Heart left ventricle (tissue), 16 donors: ENCODE results near the gene CDK5R1. TPM values are rescaled to one million over a fixed set of nuclear protein-coding genes. Genes with fewer than 3 reads are reported as not detected.

Experiments
- ATAC-seq, 4 donors: fragments of 200-7000 bp; cut with Tn5 transposase; one replicate each; pipeline ENCODE4 v1.9.1; 2020 to 2022; ENCODE audit warnings: moderate library complexity in 4 of 4, mild to moderate bottlenecking in 3 of 4, moderate number of reproducible peaks in 1 of 4
- DNase-seq, 5 donors: peaks; one replicate each; pipeline ENCODE4 v3.0.0-alpha.2; 2020
- H3K27ac ChIP-seq, 12 donors: fragments of 200-600 bp; sonication (generic) in 4 of 12; one replicate each; pipeline versions ENCODE4 v1.5.0 to v1.8.0; 2016 to 2022; ENCODE audit warnings: mild to moderate bottlenecking in 2 of 12
- H3K27me3 ChIP-seq, 9 donors: fragments of 200-600 bp; sonication (generic) in 2 of 9; one replicate each; pipeline versions ENCODE4 v1.5.1 to v1.8.0; 2016 to 2022; ENCODE audit warnings: mild to moderate bottlenecking in 3 of 9
- H3K36me3 ChIP-seq, 9 donors: fragments of 200-600 bp; sonication (generic) in 2 of 9; one replicate each; pipeline versions ENCODE4 v1.5.0 to v1.8.0; 2018 to 2022; ENCODE audit warnings: mild to moderate bottlenecking in 2 of 9
- H3K4me1 ChIP-seq, 12 donors: fragments of 200-600 bp; sonication (generic) in 4 of 12; one replicate each; pipeline versions ENCODE4 v1.5.0 to v1.8.0; 2016 to 2022; ENCODE audit warnings: mild to moderate bottlenecking in 3 of 12
- H3K4me3 ChIP-seq, 12 donors: fragments of 200-600 bp; sonication (generic) in 4 of 12; one replicate each; pipeline versions ENCODE4 v1.5.0 to v1.8.0; 2017 to 2022; ENCODE audit warnings: mild to moderate bottlenecking in 9 of 12, moderate library complexity in 4 of 12
- H3K9me3 ChIP-seq, 12 donors: fragments of 200-600 bp; sonication (generic) in 4 of 12; one replicate each; pipeline versions ENCODE4 v1.5.0 to v1.8.0; 2016 to 2022; ENCODE audit warnings: mild to moderate bottlenecking in 1 of 12
- CTCF ChIP-seq, 12 donors: fragments of 200-600 bp; sonication (generic) in 4 of 12; IDR thresholded peaks; one replicate each; pipeline versions ENCODE4 v1.5.0 to v1.8.0; 2018 to 2022; ENCODE audit warnings: antibody characterized with exemption in 12 of 12, mild to moderate bottlenecking in 5 of 12
- POLR2A ChIP-seq, 2 donors: fragments of 450-650 bp; IDR thresholded peaks; one replicate each; pipeline ENCODE4 v1.6.1; 2017; ENCODE audit warnings: antibody characterized with exemption in 2 of 2, mild to moderate bottlenecking in 2 of 2, moderate library complexity in 2 of 2
- WGBS, 4 donors: extraction: QIAGEN DNeasy Blood & Tissue Kit in 2 of 4; methylation state at CpG; one replicate each; pipeline versions ENCODE4 v1.1.5 to v1.1.7; 2013 to 2018; 5-methylcytosine and 5-hydroxymethylcytosine counted together
- intact Hi-C, 10 donors: fragments of 100-400 bp; cut with DNase I; formaldehyde crosslinking; loops; one replicate each; pipeline versions ENCODE4 v1.11.1 to v1.14.2; 2022
- polyA plus RNA-seq, 2 donors: library from polyadenylated mRNA; stranded (reverse); fragments of 200-250 nt; gene quantifications; one replicate each; pipeline ENCODE4 v1.2.3, GENCODE V29; 2013
- total RNA-seq, 9 donors: library from RNA; depleted of rRNA in 2 of 9; stranded (reverse); fragments of >200 nt in 2 of 9; fragmentation: NEBNext Ultra II Directional in 3 of 9; extraction: Animal tissue kit (Norgen Biotek cat#: 25700) in 3 of 9; gene quantifications; one replicate each; pipeline versions ENCODE4 v1.1.0 to v1.2.4, GENCODE V29; 2016 to 2023
- donor health status: ischemic (EF 13 %, LVEDD 7.1; RV severe dilation, severe dysfunction).
- donor health status: healthy with polysubstance abuse.
- donor health status: DM: no; HTN: yes; CAD: no.
- donor health status: DM: no; HTN: no; CAD: no.
- donor health status: ischemic (EF 25% LVEDD 6.9; RV normal size, moderate dysfunction).
- donor health status: ischemic (EF 25% LVEDD 5.7; RV mildly dilated, moderate dysfunction).
- donor health status: healthy.
- donor health status: DM: yes; HTN: yes; CAD: no.
- donor health status: ischemic (EF 35%, LVEDD 5.7; RV mildly dilated, moderate dysfunction).
- donor health status: nonischemic (EF 11% LVEDD 7.7; RV severe dilation, severe dysfunction).
- donor health status: DM: yes; HTN: yes; CAD: no.
- donor health status: PGD.
- donor health status: ischemic (EF 29% LVEDD 5.4; RV normal size, mild dysfunction).
- donor health status: nonischemic (EF 23%, LVEDD 6.1; RV moderate dilation, normal function).

The CDK5R1 gene
- total and polyA plus RNA-seq, 11 donors, result 0.57 to 2.9 (median 1.5) TPM

GRCh38 chr17:32518646-32519227, 31.9 kb downstream of the CDK5R1 start:
- ATAC-seq (peak in 1 of 4 donors; percentile 12), DNase-seq (no peak)
- H3K27ac ChIP-seq, result peak overlapping the region in 6 of 12 donors; percentile 1 to 44 (median 8)
- 36 to 44% (median 37%) methylated on average over 29 to 31 of the region's 31 CpGs for WGBS, 4 donors
- H3K36me3 ChIP-seq, result no peaks in the 10 kb centered on the region
- H3K9me3 ChIP-seq, result no peaks in the 10 kb centered on the region
- TF ChIP-seq POLR2A (IDR thresholded peaks at IDR 0.05) (no peak), CTCF (IDR thresholded peaks at IDR 0.05) (no peak)
- intact Hi-C loops, result no loop called here
- peak overlapping the region; percentile 22 to 65 (median 56) for H3K4me3 ChIP-seq
- peaks cover 3 to 42% (median 22%) of the 10 kb centered on the region in 12 donors for H3K4me1 ChIP-seq
- peaks cover 0 to 4% (median 0%) of the 10 kb centered on the region in 9 donors for H3K27me3 ChIP-seq

- DNase-seq (peak; percentile 48 to 85 (median 54)), ATAC-seq (peak in 3 of 4 donors; percentile 55 to 75 (median 69))
- Histone ChIP-seq H3K4me1 (peaks cover 3 to 42% (median 22%) of the 10 kb centered on the region in 12 donors), H3K27ac (peak overlapping the region in 6 of 12 donors; percentile 3 to 46 (median 33)), H3K36me3 (no peaks in the 10 kb centered on the region), H3K4me3 (peak overlapping the region; percentile 22 to 65 (median 56)), H3K27me3 (peaks cover 0 to 4% (median 0%) of the 10 kb centered on the region in 9 donors), H3K9me3 (no peaks in the 10 kb centered on the region)
- WGBS, 4 donors, result 1 to 2% (median 2%) methylated on average over 31 to 61 of the region's 61 CpGs
- TF ChIP-seq CTCF (IDR thresholded peaks at IDR 0.05), result no peak
- no peak for TF ChIP-seq POLR2A (IDR thresholded peaks at IDR 0.05)
- intact Hi-C loops, result loop anchor here in 3 of 10 donors (5.0 to 10.0 kb wide), 3 partner anchors 32 to 55 kb away; partner anchors contain the start of gene CDK5R1 (in 1 of the 3)
Observed at GRCh38 chr17:32519228-32520103, 32.7 kb downstream of the CDK5R1 start.

GRCh38 chr17:32520104-32520701, 33.4 kb downstream of the CDK5R1 start:
- intact Hi-C loops, result loop anchor here in 3 of 10 donors (5.0 to 10.0 kb wide), 3 partner anchors 33 to 55 kb away; partner anchors contain the start of gene CDK5R1 (in 1 of the 3)
- 47 to 53% (median 49%) methylated on average over 17 of the region's 17 CpGs for WGBS, 4 donors
- Histone ChIP-seq H3K4me3 (peak overlapping the region in 10 of 12 donors; percentile 50 to 65 (median 57)), H3K4me1 (peaks cover 3 to 45% (median 24%) of the 10 kb centered on the region in 12 donors), H3K9me3 (no peaks in the 10 kb centered on the region), H3K27ac (peak overlapping the region in 5 of 12 donors; percentile 4 to 46 (median 44)), H3K27me3 (peaks cover 0 to 4% (median 0%) of the 10 kb centered on the region in 9 donors), H3K36me3 (no peaks in the 10 kb centered on the region)
- DNase-seq (peak in 3 of 5 donors; percentile 26 to 39 (median 37)), ATAC-seq (peak; percentile 14 to 71 (median 30))
- TF ChIP-seq POLR2A (IDR thresholded peaks at IDR 0.05) (no peak), CTCF (IDR thresholded peaks at IDR 0.05) (no peak)
